ENCODE measurements around the gene DCDC1. TPM values are rescaled to one million over a fixed set of nuclear protein-coding genes. Genes with fewer than 3 reads are reported as not detected.

DCDC1 gene
- total and polyA plus RNA-seq, 9 of the 15 experiments (the other 6 are each of a cell fraction or from before 2014, with no cell fraction given), result 0.05 to 0.18 (median 0.08) TPM; not detected in 3

DNA sequence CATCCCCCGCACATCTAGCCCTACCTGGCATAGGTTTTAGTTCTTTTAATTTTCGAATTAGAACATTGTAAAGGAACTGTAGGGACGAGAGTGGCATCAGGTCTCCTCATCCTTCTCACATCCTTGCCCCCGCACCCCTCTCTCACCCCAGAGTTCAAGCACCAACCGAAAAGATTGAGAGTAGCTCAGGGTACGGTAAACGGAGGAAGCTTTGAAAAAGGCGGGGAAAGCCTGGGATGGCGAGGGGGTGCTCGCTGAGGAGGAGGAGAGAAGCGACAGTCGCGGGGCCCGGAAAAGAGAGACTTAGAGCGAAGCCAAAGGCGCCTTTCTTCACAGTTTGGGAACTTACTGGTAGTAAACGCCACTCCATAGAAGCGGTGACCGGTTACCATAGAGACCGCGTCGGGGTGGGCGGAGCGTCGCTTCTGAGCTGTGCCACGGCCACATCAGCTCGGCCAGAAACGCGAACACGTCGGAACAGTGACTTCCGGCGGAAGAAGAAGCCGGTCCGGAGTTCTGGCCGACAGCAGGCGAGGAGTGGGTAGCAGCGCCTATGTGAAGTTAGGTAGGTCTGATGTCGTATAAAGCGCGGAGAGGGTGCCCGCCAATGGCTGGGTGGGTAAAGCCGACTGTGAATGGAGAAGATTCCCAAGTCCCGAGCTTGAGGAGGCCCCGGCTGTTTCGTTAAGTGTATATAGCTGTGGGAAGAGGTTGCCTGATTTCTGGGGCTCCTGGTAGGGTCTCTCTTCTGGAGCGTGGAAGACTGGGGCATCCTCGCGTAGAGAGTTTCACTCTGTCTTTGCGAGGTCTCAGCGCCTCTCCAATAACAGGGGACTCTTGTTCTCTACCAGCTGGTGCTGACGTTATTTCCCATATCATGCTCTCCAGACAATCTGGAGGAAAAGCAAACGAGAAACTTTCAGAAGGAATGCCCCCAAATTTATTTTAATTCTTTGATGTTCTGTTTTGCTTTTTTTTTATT, at the start of gene DCDC1, which contains the start of gene DNAJC24 (continued):
- TF ChIP-seq ZNF512 (tag; IDR thresholded peaks at IDR 0.05) (no peak), DACH1 (IDR thresholded peaks at IDR 0.05; ENCODE audit: partially characterized antibody) (no peak), CEBPG (CRISPR knock-in tag; IDR thresholded peaks at IDR 0.05) (no peak), CEBPG (tag; conservative IDR thresholded peaks at IDR 0.05 in 1 of 2, IDR thresholded peaks at IDR 0.05 in 1 of 2) (no peak), HNRNPUL1 (IDR thresholded peaks at IDR 0.05; ENCODE audit: low read length) (no peak), ZNF655 (CRISPR knock-in tag; IDR thresholded peaks at IDR 0.05) (no peak), NR0B1 (IDR thresholded peaks at IDR 0.05; ENCODE audit: partially characterized antibody) (no peak), ZKSCAN8 (CRISPR knock-in tag; IDR thresholded peaks at IDR 0.05) (no peak), HIVEP1 (CRISPR knock-in tag; IDR thresholded peaks at IDR 0.05) (no peak), SMAD1 (IDR thresholded peaks at IDR 0.05; ENCODE audit: low read depth, low read length, partially characterized antibody) (no peak)
- TF ChIP-seq, protein P1, sequence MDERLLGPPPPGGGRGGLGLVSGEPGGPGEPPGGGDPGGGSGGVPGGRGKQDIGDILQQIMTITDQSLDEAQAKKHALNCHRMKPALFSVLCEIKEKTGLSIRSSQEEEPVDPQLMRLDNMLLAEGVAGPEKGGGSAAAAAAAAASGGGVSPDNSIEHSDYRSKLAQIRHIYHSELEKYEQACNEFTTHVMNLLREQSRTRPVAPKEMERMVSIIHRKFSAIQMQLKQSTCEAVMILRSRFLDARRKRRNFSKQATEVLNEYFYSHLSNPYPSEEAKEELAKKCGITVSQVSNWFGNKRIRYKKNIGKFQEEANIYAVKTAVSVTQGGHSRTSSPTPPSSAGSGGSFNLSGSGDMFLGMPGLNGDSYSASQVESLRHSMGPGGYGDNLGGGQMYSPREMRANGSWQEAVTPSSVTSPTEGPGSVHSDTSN (CRISPR knock-in tag; IDR thresholded peaks at IDR 0.05; ENCODE audit: low read depth), result no peak
- TF ChIP-seq, protein P1 (tag; conservative IDR thresholded peaks at IDR 0.05; ENCODE audit: low read depth), result no peak
- TF ChIP-seq, protein P2, sequence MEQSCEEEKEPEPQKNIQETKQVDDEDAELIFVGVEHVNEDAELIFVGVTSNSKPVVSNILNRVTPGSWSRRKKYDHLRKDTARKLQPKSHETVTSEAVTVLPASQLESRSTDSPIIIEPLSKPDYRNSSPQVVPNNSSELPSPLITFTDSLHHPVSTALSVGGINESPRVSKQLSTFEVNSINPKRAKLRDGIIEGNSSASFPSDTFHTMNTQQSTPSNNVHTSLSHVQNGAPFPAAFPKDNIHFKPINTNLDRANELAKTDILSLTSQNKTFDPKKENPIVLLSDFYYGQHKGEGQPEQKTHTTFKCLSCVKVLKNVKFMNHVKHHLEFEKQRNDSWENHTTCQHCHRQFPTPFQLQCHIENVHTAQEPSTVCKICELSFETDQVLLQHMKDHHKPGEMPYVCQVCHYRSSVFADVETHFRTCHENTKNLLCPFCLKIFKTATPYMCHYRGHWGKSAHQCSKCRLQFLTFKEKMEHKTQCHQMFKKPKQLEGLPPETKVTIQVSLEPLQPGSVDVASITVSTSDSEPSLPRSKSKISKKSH (CRISPR knock-in tag; IDR thresholded peaks at IDR 0.05), result no peak
- TF ChIP-seq, protein P3, sequence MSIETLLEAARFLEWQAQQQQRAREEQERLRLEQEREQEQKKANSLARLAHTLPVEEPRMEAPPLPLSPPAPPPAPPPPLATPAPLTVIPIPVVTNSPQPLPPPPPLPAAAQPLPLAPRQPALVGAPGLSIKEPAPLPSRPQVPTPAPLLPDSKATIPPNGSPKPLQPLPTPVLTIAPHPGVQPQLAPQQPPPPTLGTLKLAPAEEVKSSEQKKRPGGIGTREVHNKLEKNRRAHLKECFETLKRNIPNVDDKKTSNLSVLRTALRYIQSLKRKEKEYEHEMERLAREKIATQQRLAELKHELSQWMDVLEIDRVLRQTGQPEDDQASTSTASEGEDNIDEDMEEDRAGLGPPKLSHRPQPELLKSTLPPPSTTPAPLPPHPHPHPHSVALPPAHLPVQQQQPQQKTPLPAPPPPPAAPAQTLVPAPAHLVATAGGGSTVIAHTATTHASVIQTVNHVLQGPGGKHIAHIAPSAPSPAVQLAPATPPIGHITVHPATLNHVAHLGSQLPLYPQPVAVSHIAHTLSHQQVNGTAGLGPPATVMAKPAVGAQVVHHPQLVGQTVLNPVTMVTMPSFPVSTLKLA (conservative IDR thresholded peaks at IDR 0.05), result peak; percentile 49 to 78
- TF ChIP-seq, protein P4, sequence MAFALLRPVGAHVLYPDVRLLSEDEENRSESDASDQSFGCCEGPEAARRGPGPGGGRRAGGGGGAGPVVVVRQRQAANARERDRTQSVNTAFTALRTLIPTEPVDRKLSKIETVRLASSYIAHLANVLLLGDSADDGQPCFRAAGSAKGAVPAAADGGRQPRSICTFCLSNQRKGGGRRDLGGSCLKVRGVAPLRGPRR (CRISPR knock-in tag; IDR thresholded peaks at IDR 0.05), result no peak

All from K562 (cell line).